B cell (primary cell): Measurements from ENCODE around the gene KRCC1. TPM values are rescaled to one million over a fixed set of nuclear protein-coding genes. Genes with fewer than 3 reads are reported as not detected.

ENCODE experiments used
- ATAC-seq: fragments of 200-7000 bp; cut with Tn5 transposase; one replicate; pipeline ENCODE4 v1.10.0; 2021; ENCODE audit warnings: low read depth, mild to moderate bottlenecking, moderate number of reproducible peaks, moderate library complexity
- CTCF ChIA-PET: fragments of 350-600 bp; sonication (Branson Sonifier 250); formaldehyde crosslinking; loops from one replicate; lab custom pipeline; 2021; ENCODE audit warnings: antibody characterized with exemption, inconsistent platforms; lab: Charles Lee
- POLR2A ChIA-PET: fragments of 350-600 bp; sonication (Branson Sonifier 250); formaldehyde crosslinking; loops from one replicate; lab custom pipeline; 2021; ENCODE audit warnings: antibody characterized with exemption; lab: Charles Lee
- DNase-seq: peaks from one replicate; pipeline ENCODE4 v3.0.0; 2013
- H2AFZ ChIP-seq: 2 replicates; pipeline ENCODE4 v1.6.1; 2012; ENCODE audit warnings: mild to moderate bottlenecking, low read depth, low read length; ENCODE audit not compliant: insufficient read depth, poor library complexity, severe bottlenecking
- H3K27ac ChIP-seq, 2 donors: 1 replicate in 1 of 2; 2 replicates in 1 of 2; pipeline ENCODE4 v1.5.1; 2012 to 2013; ENCODE audit warnings: low read length in 2 of 2, mild to moderate bottlenecking in 2 of 2, moderate library complexity in 1 of 2
- H3K27me3 ChIP-seq, 4 experiments: fragments of 200-600 bp in 1 of 4; sonication (generic) in 1 of 4; replicated peaks in 1 of 4; 1 replicate in 2 of 4; 2 replicates in 2 of 4; pipeline versions ENCODE4 v1.6.1 to v1.7.0; 2013 to 2016; ENCODE audit warnings: low read length in 3 of 4, mild to moderate bottlenecking in 2 of 4, mixed read lengths in 1 of 4, moderate library complexity in 1 of 4; ENCODE audit not compliant: insufficient read depth in 4 of 4, control insufficient read depth in 3 of 4; ENCODE audit errors: control extremely low read depth in 1 of 4
- H3K36me3 ChIP-seq, 2 experiments: replicated peaks in 1 of 2; 1 replicate in 1 of 2; 2 replicates in 1 of 2; pipeline versions ENCODE4 v1.6.1 to v1.7.1; 2013; ENCODE audit warnings: low read length in 1 of 2; ENCODE audit not compliant: insufficient read depth in 2 of 2, control insufficient read depth in 1 of 2; ENCODE audit errors: control extremely low read depth in 1 of 2, extremely low read depth in 1 of 2
- H3K4me1 ChIP-seq, 2 donors: fragments of 200-600 bp in 1 of 2; sonication (generic) in 1 of 2; 1 replicate in 1 of 2; 2 replicates in 1 of 2; pipeline versions ENCODE4 v1.5.1 to v1.6.1; 2013 to 2017; ENCODE audit warnings: low read length in 2 of 2; ENCODE audit not compliant: control insufficient read depth in 2 of 2, insufficient read depth in 2 of 2
- H3K4me2 ChIP-seq: replicated peaks from 2 replicates; pipeline ENCODE3; 2012; ENCODE audit warnings: mild to moderate bottlenecking, low read depth, low read length; ENCODE audit not compliant: poor library complexity, severe bottlenecking
- H3K4me3 ChIP-seq, 5 experiments: fragments of 200-600 bp in 1 of 5; sonication (generic) in 1 of 5; 1 replicate in 3 of 5; 2 replicates in 2 of 5; pipeline versions ENCODE4 v1.5.1 to v1.7.0; 2011 to 2016; ENCODE audit warnings: low read length in 4 of 5, mild to moderate bottlenecking in 4 of 5, low read depth in 2 of 5, control low read depth in 1 of 5, moderate library complexity in 1 of 5; ENCODE audit not compliant: insufficient read depth in 1 of 5; ENCODE audit errors: control extremely low read depth in 1 of 5, extremely low read depth in 1 of 5
- H3K79me2 ChIP-seq: fragments of 200-600 bp; sonication (generic); one replicate; pipeline ENCODE4 v1.6.0; 2016; ENCODE audit warnings: low read length; ENCODE audit not compliant: control insufficient read depth, insufficient read depth
- H3K9ac ChIP-seq: fragments of 200-600 bp; sonication (generic); 2 replicates; pipeline ENCODE4 v1.6.1; 2017; ENCODE audit warnings: mild to moderate bottlenecking, low read length, moderate library complexity
- H3K9me3 ChIP-seq, 3 donors: one replicate each; pipeline versions ENCODE4 v1.6.1 to v1.7.1; 2013; ENCODE audit warnings: low read length in 2 of 3; ENCODE audit not compliant: control insufficient read depth in 2 of 3, insufficient read depth in 1 of 3; ENCODE audit errors: control extremely low read depth in 1 of 3
- H4K20me1 ChIP-seq: 2 replicates; pipeline ENCODE4 v1.6.0; 2012; ENCODE audit warnings: mild to moderate bottlenecking, low read length; ENCODE audit not compliant: insufficient read depth, control insufficient read depth, poor library complexity, severe bottlenecking
- H3K27ac Mint-ChIP-seq: one replicate; pipeline ENCODE4 v1.8.0; 2021; ENCODE audit warnings: mixed read lengths
- H3K27me3 Mint-ChIP-seq: one replicate; pipeline ENCODE4 v1.8.0; 2021; ENCODE audit warnings: mixed read lengths
- H3K4me1 Mint-ChIP-seq: one replicate; pipeline ENCODE4 v1.8.0; 2021; ENCODE audit warnings: mixed read lengths
- H3K4me3 Mint-ChIP-seq: one replicate; pipeline ENCODE4 v1.8.0; 2021; ENCODE audit warnings: mixed read lengths
- H3K9me3 Mint-ChIP-seq: one replicate; pipeline ENCODE4 v1.8.0; 2022; ENCODE audit warnings: mixed read lengths; ENCODE audit not compliant: insufficient read depth
- EZH2 ChIP-seq: IDR thresholded peaks from 2 replicates; pipeline ENCODE4 v1.6.1; 2012; ENCODE audit warnings: borderline replicate concordance, low read depth, mild to moderate bottlenecking, moderate library complexity, low read length; ENCODE audit not compliant: insufficient read depth, poor library complexity, severe bottlenecking
- WGBS: methylation state at CpG from one replicate; pipeline ENCODE4 v1.1.5; 2013; ENCODE audit warnings: missing lambda C conversion rate; ENCODE audit not compliant: insufficient coverage; 5-methylcytosine and 5-hydroxymethylcytosine counted together
- intact Hi-C: fragments of 100-400 bp; cut with micrococcal nuclease; formaldehyde crosslinking; loops from one replicate; pipeline ENCODE4 v1.10.0; 2022
- polyA plus RNA-seq: library from polyadenylated mRNA; depleted of rRNA; stranded (reverse); fragments of >200 nt; gene quantifications from 2 replicates; pipeline ENCODE4 v1.2.3, GENCODE V29; 2012
- total RNA-seq, 2 donors: library from RNA; stranded (reverse); fragments of 120-200 nt in 1 of 2; gene quantifications; 1 replicate in 1 of 2; 2 replicates in 1 of 2; pipeline versions ENCODE4 v1.2.3 to v1.2.4, GENCODE V29; 2013 to 2022
- TF ChIP-seq, protein P1 (sequence below): fragments of 200-600 bp; IDR thresholded peaks from one replicate; pipeline ENCODE4 v1.8.0; 2022; ENCODE audit warnings: antibody characterized with exemption, mild to moderate bottlenecking

Gene KRCC1
- total and polyA plus RNA-seq, 2 donors (not counting 1 experiment from before 2014, with no cell fraction given), result 11.9 to 27.2 TPM

DNA sequence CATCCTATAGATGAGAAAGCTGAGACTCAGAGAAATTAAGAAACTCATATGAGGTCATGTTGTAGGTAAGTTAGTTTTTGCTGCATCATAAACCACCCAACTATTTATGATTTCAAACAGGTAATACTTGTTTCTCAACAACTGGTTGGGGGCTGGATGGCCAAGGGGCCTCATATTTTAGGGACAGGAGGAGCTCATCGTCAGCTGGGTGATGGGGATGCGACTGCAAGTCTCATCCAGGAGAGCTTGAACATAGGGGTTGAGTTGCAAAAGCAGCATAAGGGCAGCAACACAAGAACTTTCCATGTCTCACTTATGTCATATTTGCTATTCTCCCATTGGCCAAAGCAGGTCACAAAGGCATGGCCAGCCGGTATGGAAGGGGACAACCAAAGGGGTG lies 35.6 kb downstream of the KRCC1 start:
- peaks cover 23% of the 10 kb centered on the region for H3K4me1 Mint-ChIP-seq
- POLR2A ChIA-PET, result no interaction called here
- intact Hi-C loops, result loop anchor here (5.0 to 10.0 kb wide), 2 partner anchors 1455 to 1578 kb away; partner anchors contain the start of genes CHMP3 and KDM3A
- no peak overlapping the region for H3K27ac Mint-ChIP-seq
- Histone ChIP-seq H2AFZ (no peak overlapping the region), H3K4me2 (no peak overlapping the region), H3K27me3 (no peaks in the 10 kb centered on the region), H3K27ac (no peak overlapping the region), H3K9me3 (peaks cover 0 to 10% (median 4%) of the 10 kb centered on the region in 3 donors), H3K36me3 (no peaks in the 10 kb centered on the region), H3K4me3 (no peak overlapping the region), H4K20me1 (no peaks in the 10 kb centered on the region), H3K4me1 (peaks cover 6 to 15% of the 10 kb centered on the region in 2 donors), H3K9ac (no peak overlapping the region), H3K79me2 (peaks cover 6% of the 10 kb centered on the region)
- H3K27me3 Mint-ChIP-seq, result no peaks in the 10 kb centered on the region
- CTCF ChIA-PET, result interaction anchor here (0.8 kb wide), 1 partner anchor 18 kb away, joined by 3 read pairs; no protein-coding TSS in a partner anchor
- no peaks in the 10 kb centered on the region for H3K9me3 Mint-ChIP-seq
- TF ChIP-seq EZH2, result no peak
- TF ChIP-seq, protein P1, sequence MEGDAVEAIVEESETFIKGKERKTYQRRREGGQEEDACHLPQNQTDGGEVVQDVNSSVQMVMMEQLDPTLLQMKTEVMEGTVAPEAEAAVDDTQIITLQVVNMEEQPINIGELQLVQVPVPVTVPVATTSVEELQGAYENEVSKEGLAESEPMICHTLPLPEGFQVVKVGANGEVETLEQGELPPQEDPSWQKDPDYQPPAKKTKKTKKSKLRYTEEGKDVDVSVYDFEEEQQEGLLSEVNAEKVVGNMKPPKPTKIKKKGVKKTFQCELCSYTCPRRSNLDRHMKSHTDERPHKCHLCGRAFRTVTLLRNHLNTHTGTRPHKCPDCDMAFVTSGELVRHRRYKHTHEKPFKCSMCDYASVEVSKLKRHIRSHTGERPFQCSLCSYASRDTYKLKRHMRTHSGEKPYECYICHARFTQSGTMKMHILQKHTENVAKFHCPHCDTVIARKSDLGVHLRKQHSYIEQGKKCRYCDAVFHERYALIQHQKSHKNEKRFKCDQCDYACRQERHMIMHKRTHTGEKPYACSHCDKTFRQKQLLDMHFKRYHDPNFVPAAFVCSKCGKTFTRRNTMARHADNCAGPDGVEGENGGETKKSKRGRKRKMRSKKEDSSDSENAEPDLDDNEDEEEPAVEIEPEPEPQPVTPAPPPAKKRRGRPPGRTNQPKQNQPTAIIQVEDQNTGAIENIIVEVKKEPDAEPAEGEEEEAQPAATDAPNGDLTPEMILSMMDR, result no peak
- ATAC-seq (no peak), DNase-seq (no peak)
- 100% methylated on average over 2 of the region's 3 CpGs for WGBS
- H3K4me3 Mint-ChIP-seq, result no peak overlapping the region

DNA sequence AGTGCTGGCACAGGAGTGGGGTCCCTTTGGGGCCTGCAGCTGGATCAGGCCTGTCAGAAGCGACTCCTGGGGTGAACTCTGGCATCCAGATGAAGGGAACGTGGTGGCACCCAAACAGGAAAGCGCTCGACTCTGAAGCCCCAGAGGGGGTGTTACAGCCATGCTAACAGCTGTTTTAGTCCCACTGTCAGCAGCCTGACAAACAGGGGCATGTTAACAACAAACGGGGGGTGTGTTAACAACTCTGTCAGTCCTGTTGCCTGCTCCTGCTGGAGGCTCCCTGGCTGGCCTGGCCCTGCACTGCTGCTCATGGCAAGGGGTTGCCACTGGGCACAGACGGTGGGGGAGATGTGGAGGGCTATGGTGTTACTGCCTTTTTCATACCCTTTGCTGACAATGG lies 36.7 kb downstream of the KRCC1 start:
- no peaks in the 10 kb centered on the region for H3K27me3 Mint-ChIP-seq
- intact Hi-C loops, result loop anchor here (5.0 to 10.0 kb wide), 2 partner anchors 1454 to 1577 kb away; partner anchors contain the start of genes CHMP3 and KDM3A
- 91% methylated on average over 6 of the region's 6 CpGs for WGBS

More for the DNA sequence above, 36.7 kb downstream of the KRCC1 start:
- no peak overlapping the region for H3K27ac Mint-ChIP-seq
- no peak overlapping the region for H3K4me2 ChIP-seq
- no peak overlapping the region for H3K9ac ChIP-seq
- H3K4me1 Mint-ChIP-seq, result peaks cover 25% of the 10 kb centered on the region
- H3K27me3 ChIP-seq, result no peaks in the 10 kb centered on the region
- DNase-seq (no peak), ATAC-seq (no peak)
- no peak overlapping the region for H3K4me3 Mint-ChIP-seq
- ChIA-PET POLR2A (no interaction called here), CTCF (no interaction called here)
- H3K36me3 ChIP-seq, result no peaks in the 10 kb centered on the region
- no peak for TF ChIP-seq EZH2
- TF ChIP-seq, protein P1, result no peak
- H3K9me3 Mint-ChIP-seq, result no peaks in the 10 kb centered on the region
- H2AFZ ChIP-seq, result no peak overlapping the region
- H4K20me1 ChIP-seq, result no peaks in the 10 kb centered on the region
- H3K79me2 ChIP-seq, result peaks cover 6% of the 10 kb centered on the region
- H3K4me1 ChIP-seq, result peaks cover 6 to 15% of the 10 kb centered on the region in 2 donors
- H3K9me3 ChIP-seq, result peaks cover 0 to 10% (median 4%) of the 10 kb centered on the region in 3 donors
- H3K27ac ChIP-seq, result no peak overlapping the region
- H3K4me3 ChIP-seq, result no peak overlapping the region
